ENCODE measurements around the gene ALDH3B1. TPM values are rescaled to one million over a fixed set of nuclear protein-coding genes. Genes with fewer than 3 reads are reported as not detected.

ALDH3B1 gene
- total and polyA plus RNA-seq, 2 of the 4 experiments (the other 2 are of a cell fraction), result 11.8 to 22.8 TPM

- no peak for TF ChIP-seq MAFK (IDR thresholded peaks at IDR 0.05; ENCODE audit: low read depth, low read length)
These were observed 37.5 kb downstream of the ALDH3B1 start (continued) for GRCh38 chr11:68047437-68048290.

DNA sequence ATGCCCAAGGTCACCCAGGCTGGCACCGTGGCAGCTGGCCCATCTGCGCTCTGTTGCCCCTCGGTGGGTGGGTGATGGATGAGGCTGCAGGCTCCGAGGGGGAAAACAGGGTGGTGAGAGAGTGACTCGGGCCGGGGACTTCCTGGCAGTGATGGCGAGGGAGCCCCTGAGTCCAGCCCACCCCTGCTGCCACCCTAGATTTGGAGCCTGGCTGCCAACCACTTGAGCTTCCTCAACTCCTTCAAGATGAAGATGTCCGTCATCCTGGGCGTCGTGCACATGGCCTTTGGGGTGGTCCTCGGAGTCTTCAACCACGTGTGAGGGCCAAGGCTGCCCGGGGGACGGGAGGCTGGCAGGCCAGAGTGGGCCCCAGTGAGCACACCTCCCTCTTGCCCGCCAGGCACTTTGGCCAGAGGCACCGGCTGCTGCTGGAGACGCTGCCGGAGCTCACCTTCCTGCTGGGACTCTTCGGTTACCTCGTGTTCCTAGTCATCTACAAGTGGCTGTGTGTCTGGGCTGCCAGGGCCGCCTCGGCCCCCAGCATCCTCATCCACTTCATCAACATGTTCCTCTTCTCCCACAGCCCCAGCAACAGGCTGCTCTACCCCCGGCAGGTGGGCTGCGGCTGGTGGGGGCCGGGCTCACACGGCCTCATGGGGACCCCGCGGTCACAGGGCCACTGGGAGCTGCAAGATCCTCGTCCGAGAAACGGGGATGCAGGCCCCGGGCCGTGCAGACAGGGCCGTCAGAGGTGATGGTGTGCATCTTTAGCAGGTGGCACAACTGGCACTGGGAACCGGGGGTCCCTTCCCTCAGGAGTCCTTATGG lies 38.8 kb downstream of the ALDH3B1 start:
- no peak overlapping the region for H2AK9ac ChIP-seq (replicated peaks; ENCODE audit: low read depth, low read length, poor library complexity)
- ATAC-seq (ENCODE audit: low read depth), result no peak
- H4K20me1 ChIP-seq (ENCODE audit: insufficient read depth, low read length), result no peaks in the 10 kb centered on the region; the same call in none of the 2 replicates
- CTCF ChIA-PET, result no interaction called here
- no peak overlapping the region for H2BK15ac ChIP-seq (ENCODE audit: low read depth, low read length)
- no peaks in the 10 kb centered on the region for H3K27me3 ChIP-seq (ENCODE audit: control insufficient read depth, insufficient read depth, low read length)
- no peak overlapping the region for H3K56ac ChIP-seq (ENCODE audit: extremely low read depth, insufficient read depth, low read length)
- no peak overlapping the region for H3K9ac ChIP-seq (ENCODE audit: low read depth, low read length)
- no peak for DNase-seq
- H3K4me1 ChIP-seq (ENCODE audit: control insufficient read depth, insufficient read depth, low read length), result no peaks in the 10 kb centered on the region
- 91% methylated on average over 9 of the region's 35 CpGs; no CpG with 5 or more reads in 1 of the 2 experiments for WGBS, 2 experiments (ENCODE audit: extremely low coverage in 2 of 2, insufficient read length in 1 of 2)
- intact Hi-C loops (cut with micrococcal nuclease) (no loop called here), dilution Hi-C loops (cut with HindIII; ENCODE audit: low sequenced_read_pairs, unreplicated experiment) (no loop called here), in situ Hi-C loops (cut with MboI; ENCODE audit: low sequenced_read_pairs) (no loop called here)
- H3K23ac ChIP-seq (ENCODE audit: low read depth, low read length), result no peak overlapping the region
- H3K14ac ChIP-seq (replicated peaks; ENCODE audit: low read depth, low read length), result no peak overlapping the region
- no peak overlapping the region for H3K4ac ChIP-seq (ENCODE audit: low read depth, low read length)
- no peak overlapping the region for H2AK5ac ChIP-seq (ENCODE audit: low read depth, low read length)
- H2BK120ac ChIP-seq (ENCODE audit: low read depth, low read length), result no peak overlapping the region
- H3K27ac ChIP-seq (ENCODE audit: insufficient read depth, low read length), result no peak overlapping the region
- POLR2A ChIA-PET (ENCODE audit: unreplicated experiment), result no interaction called here
- H2BK5ac ChIP-seq (ENCODE audit: low read depth, low read length, poor library complexity, severe bottlenecking), result no peak overlapping the region
- no peaks in the 10 kb centered on the region for H3K9me3 ChIP-seq (ENCODE audit: control insufficient read depth, insufficient read depth, low read length)
- no peak overlapping the region for H3K4me3 ChIP-seq (ENCODE audit: insufficient read depth, low read depth, low read length)
- no peak overlapping the region for H4K91ac ChIP-seq (ENCODE audit: insufficient read depth, low read depth, low read length)
- no peak overlapping the region for H4K8ac ChIP-seq (ENCODE audit: low read depth in 2 of 2, low read length in 2 of 2)
- H2AFZ ChIP-seq (replicated peaks; ENCODE audit: low read length, poor library complexity), result no peak overlapping the region
- peaks cover 71% of the 10 kb centered on the region for H3K36me3 ChIP-seq (ENCODE audit: control insufficient read depth, insufficient read depth, low read length)
- no TSS peak for BruUV-seq (replicated peaks)
- H3K79me1 ChIP-seq (ENCODE audit: low read depth in 1 of 2, low read length in 2 of 2), result peaks cover 0 to 14% of the 10 kb centered on the region in 2 experiments; a peak in 3 of 4 replicates
- H3K18ac ChIP-seq (ENCODE audit: low read depth, low read length), result no peak overlapping the region
- H4K5ac ChIP-seq (ENCODE audit: low read depth, low read length), result no peak overlapping the region
- H3K9me1 ChIP-seq (ENCODE audit: insufficient read depth, low read length), result no peaks in the 10 kb centered on the region
- no peak overlapping the region for H2BK20ac ChIP-seq (ENCODE audit: low read depth, low read length)
- H3K4me2 ChIP-seq (ENCODE audit: low read depth, low read length), result no peak overlapping the region
- TF ChIP-seq RFX5 (IDR thresholded peaks at IDR 0.05; ENCODE audit: low read depth, low read length) (no peak), SMC3 (IDR thresholded peaks at IDR 0.05; ENCODE audit: low read depth, low read length) (no peak), NFE2L2 (IDR thresholded peaks at IDR 0.05; ENCODE audit: low read depth, low read length) (no peak), MAZ (IDR thresholded peaks at IDR 0.05; ENCODE audit: borderline replicate concordance, low read depth, low read length) (no peak), CTCF (conservative IDR thresholded peaks at IDR 0.05; ENCODE audit: low read depth, low read length) (no peak), RAD21 (IDR thresholded peaks at IDR 0.05; ENCODE audit: low read length) (no peak), POLR2A (IDR thresholded peaks at IDR 0.05; ENCODE audit: low read depth, low read length) (no peak), FOS (IDR thresholded peaks at IDR 0.05; ENCODE audit: low read depth, low read length) (no peak)
- TF ChIP-seq, protein P1, sequence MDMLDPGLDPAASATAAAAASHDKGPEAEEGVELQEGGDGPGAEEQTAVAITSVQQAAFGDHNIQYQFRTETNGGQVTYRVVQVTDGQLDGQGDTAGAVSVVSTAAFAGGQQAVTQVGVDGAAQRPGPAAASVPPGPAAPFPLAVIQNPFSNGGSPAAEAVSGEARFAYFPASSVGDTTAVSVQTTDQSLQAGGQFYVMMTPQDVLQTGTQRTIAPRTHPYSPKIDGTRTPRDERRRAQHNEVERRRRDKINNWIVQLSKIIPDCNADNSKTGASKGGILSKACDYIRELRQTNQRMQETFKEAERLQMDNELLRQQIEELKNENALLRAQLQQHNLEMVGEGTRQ (IDR thresholded peaks at IDR 0.05; ENCODE audit: low read depth, low read length), result no peak
- TF ChIP-seq, protein P2, sequence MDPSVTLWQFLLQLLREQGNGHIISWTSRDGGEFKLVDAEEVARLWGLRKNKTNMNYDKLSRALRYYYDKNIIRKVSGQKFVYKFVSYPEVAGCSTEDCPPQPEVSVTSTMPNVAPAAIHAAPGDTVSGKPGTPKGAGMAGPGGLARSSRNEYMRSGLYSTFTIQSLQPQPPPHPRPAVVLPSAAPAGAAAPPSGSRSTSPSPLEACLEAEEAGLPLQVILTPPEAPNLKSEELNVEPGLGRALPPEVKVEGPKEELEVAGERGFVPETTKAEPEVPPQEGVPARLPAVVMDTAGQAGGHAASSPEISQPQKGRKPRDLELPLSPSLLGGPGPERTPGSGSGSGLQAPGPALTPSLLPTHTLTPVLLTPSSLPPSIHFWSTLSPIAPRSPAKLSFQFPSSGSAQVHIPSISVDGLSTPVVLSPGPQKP (IDR thresholded peaks at IDR 0.05; ENCODE audit: borderline replicate concordance, low read depth, low read length), result no peak

Measured in IMR-90 (cell line).